Mesangial cell (primary cell): ENCODE measurements around the gene MED22. TPM values are rescaled to one million over a fixed set of nuclear protein-coding genes. Genes with fewer than 3 reads are reported as not detected.

Experiments
- total RNA-seq: library from RNA; depleted of rRNA; stranded (reverse); fragments of >200 nt; gene quantifications from 2 replicates; pipeline ENCODE4 v1.2.3, GENCODE V29; 2015

Gene MED22
- total RNA-seq: 24.0 and 32.5 TPM in 2 replicates

GRCh38 chr9:133347985-133348717 is at the start of gene MED22, which contains the start of gene RPL7A:
TSS of gene MED22 (minus strand) at chr9:133348131. CDS start at chr9:133346662, 1,469 bp downstream.
TSS of gene RPL7A (plus strand) at chr9:133348218. CDS start at chr9:133348244, 26 bp downstream.

GRCh38 chr9:133375724-133376654 is 28.1 kb upstream of the MED22 start, which contains the start of the genes STKLD1 and SURF4:
TSS of gene STKLD1 (plus strand) at chr9:133376366. CDS start at chr9:133376474, 108 bp downstream.
TSS of gene SURF4 (minus strand) at chr9:133376060. CDS start at chr9:133375969, 91 bp downstream.

DNA sequence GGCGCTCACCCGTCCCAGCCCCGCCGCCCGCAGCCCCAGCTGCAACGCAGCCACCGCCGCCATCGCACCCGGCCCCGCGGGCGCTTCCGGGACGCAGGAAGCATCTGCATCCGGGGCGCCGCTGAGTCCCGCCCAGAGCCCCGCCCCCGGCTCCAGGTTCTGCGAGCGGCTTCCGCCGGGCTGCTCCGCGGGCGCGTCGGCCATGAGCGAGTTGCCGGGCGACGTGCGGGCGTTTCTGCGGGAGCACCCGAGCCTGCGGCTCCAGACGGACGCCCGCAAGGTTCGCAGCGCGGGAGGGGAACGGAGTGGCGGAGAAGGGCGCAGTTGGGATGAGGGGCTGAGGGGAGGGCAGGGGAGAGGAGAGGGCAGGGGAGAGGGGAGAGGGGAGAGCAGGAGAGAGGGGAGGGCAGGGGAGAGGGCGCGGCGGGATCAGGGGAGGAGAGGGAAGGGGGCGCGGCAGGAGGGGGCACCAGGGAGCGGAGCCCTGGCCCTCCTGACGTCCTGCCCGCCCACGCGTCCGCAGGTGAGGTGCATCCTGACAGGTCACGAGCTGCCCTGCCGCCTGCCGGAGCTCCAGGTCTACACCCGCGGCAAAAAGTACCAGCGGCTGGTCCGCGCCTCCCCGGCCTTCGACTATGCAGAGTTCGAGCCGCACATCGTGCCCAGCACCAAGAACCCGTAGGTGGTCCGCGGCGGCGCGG is 8.6 kb upstream of the MED22 start, which contains the start of the genes SURF1 and SURF2:
Gene SURF1, minus strand, starts transcription at position 97 of the 701 bp plus-strand sequence. Its CDS starts 34 bp downstream, at position 63.
Gene SURF2, plus strand, starts transcription at position 160 of the 701 bp plus-strand sequence. Its CDS starts 43 bp downstream, at position 203.

DNA sequence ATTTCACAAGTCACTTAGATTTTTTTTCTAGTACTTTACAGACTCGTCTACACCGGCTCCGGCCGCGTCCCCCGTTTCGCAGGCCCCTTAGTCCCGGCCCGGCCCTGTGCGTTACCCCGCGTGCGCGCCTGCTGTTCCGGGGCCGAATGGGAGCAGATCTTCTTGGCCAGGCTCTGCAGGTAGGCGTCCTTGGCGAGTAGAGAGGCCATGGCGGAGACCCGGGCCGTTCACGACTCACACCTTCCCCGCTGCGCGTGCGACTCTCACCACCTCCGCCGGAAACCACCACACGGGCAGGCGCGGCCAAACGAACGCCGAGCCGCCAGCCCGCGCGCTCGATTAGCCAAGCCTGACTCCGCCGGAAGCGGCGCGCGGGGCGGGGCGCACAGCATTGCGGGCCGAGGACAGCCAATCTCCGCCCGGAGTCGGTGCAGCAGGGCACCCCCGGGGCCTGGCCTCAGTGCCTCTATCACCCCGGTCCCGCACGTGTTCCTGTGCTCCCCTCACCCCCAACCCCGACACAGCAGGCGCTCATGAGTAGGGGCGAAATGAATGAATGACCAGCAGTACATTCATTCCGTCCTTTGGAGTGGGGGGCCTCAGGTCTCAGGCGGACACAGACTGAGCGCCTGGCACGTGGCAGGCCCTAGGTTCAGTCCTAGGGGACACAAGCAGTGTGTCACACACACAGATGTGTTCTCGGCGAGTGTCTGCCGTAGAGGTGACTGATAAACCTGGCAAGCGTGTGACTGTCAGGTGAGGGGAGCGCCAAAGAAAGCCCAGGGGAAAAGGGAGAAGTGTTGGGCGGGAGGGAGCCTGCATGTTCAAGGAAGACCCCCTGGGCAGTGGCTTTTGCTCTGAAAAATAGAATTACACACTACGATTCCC is 11.8 kb downstream of the MED22 start, which contains the start of gene SURF6:
Gene SURF6, minus strand, starts transcription at position 265 of the 888 bp plus-strand sequence. Its CDS starts 56 bp downstream, at position 209.

Other genes with a start within 250 kb of the MED22 start
- gene RALGDS, start 226.9 kb downstream of the MED22 start, total RNA-seq: 21.0 and 35.2 TPM in 2 replicates
- gene GBGT1, start 184.2 kb downstream of the MED22 start, total RNA-seq: 5.3 and 6.5 TPM in 2 replicates
- not detected in 2 replicates for gene OBP2B, start 138.9 kb downstream of the MED22 start, total RNA-seq
- gene ABO, start 72.9 kb downstream of the MED22 start, total RNA-seq: 1.1 TPM in 1 of 2 replicates, not detected in the other
- 9.4 and 9.5 TPM in 2 replicates for gene SURF6, start 11.9 kb downstream of the MED22 start, total RNA-seq
- gene RPL7A, start 87 bp upstream of the MED22 start, total RNA-seq: 1,845 and 2,045 TPM in 2 replicates
- gene SURF1, start 8.4 kb upstream of the MED22 start, total RNA-seq: 17.1 and 50.3 TPM in 2 replicates
- gene SURF2, start 8.4 kb upstream of the MED22 start, total RNA-seq: 22.8 and 33.9 TPM in 2 replicates
- gene SURF4, start 27.9 kb upstream of the MED22 start, total RNA-seq: 220 and 283 TPM in 2 replicates
- 0.49 and 1.3 TPM in 2 replicates for gene STKLD1, start 28.2 kb upstream of the MED22 start, total RNA-seq
- 16.6 and 17.6 TPM in 2 replicates for gene REXO4, start 69.9 kb upstream of the MED22 start, total RNA-seq
- gene ADAMTS13, start 74.2 kb upstream of the MED22 start, total RNA-seq: 1.3 and 5.8 TPM in 2 replicates
- gene CACFD1, start 111.8 kb upstream of the MED22 start, total RNA-seq: 6.5 and 29.3 TPM in 2 replicates
- 17.7 and 37.6 TPM in 2 replicates for gene SLC2A6, start 131.0 kb upstream of the MED22 start, total RNA-seq
- not detected in 2 replicates for gene MYMK, start 176.8 kb upstream of the MED22 start, total RNA-seq
- under 0.01 and 0.25 TPM in 2 replicates for gene ADAMTSL2, start 186.6 kb upstream of the MED22 start, total RNA-seq